Measurements from ENCODE around the gene RNF217.
"Not testable (repeated sequence)": the region's sequence is repeated elsewhere in the genome, so short reads cannot be mapped to it uniquely, and the experiment has no call there.

RNF217 gene

DNA sequence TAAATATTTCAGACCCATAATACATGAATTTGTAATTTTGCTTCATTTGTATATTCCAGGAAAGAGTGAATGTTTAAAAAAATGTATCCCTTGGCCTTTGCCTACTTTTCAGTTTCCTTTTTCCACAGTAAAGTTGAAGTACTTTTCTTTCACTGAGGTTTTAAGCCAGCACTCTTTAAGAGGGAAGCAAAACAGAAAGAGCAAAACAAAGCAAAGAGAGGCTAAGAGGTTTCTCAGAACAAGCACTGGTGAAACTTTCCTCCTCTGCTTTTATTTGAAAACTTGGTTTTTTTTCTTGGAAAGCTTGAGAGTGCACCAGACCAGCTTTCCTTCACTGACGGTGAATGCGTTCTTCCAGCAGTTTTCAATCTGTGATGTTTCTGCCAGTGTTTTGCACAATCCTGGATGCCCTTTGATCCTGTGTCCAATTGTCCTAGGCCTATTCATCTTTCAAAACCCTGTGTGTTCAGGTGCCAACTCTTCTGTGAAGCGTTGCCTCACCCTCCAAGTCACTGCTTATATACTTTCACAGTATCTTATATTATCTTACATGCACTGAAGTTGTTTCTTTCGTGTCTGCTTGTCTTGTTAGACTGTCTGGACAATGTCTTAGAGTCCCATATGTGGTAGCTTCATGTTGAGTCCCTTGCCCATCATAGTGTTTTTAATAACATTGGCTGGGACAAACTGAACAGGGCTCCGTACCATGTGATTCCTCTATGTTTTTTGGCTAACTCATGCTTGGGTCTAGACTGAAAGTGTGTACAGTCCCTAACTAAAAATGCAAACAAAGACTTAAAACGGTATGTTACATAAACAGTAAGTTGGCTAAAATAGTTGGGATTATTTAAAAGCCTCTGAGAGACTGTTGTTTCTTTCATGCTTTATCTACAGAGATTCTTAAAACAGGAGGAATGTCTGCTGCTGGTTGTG lies 1.9 kb downstream of the RNF217 start:
- DNase-seq: no peak

DNA sequence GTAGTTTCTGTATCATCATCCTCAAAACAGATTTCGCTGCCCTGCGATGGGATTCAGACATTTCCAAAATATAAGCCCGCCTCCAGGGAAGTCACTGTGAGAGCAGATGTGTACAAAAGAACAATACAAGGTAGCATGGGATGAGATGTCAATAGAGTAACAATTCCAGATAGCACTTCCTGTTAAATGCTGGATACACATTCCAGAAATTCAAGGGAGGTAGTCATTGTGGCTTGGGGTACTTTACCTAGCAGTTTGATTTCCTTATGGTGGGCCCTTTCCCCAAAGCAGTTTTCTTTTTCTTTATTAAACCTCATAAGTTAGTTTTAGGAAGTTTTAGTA lies 2.5 kb downstream of the RNF217 start:
- no peak for DNase-seq

DNA sequence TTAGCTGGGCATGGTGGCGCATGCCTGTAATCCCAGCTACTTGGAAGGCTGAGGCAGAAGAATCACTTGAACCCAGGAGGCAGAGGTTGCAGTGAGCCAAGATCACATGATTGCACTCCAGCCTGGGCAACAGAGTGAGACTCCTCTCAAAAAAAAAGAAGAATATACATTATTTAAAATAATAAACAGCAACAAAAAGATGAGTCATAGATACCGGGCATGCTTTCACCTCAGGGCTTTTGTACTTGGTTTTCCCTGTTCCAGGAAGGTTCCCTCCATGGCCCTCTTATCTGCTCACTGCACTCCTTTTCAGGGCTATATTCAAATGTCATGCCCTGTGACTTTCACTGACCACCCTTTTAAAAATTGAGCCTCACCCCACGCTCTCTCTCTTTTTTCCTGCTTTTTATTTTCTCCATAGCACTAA lies 3.2 kb downstream of the RNF217 start:
- not testable (repeated sequence) for DNase-seq

DNA sequence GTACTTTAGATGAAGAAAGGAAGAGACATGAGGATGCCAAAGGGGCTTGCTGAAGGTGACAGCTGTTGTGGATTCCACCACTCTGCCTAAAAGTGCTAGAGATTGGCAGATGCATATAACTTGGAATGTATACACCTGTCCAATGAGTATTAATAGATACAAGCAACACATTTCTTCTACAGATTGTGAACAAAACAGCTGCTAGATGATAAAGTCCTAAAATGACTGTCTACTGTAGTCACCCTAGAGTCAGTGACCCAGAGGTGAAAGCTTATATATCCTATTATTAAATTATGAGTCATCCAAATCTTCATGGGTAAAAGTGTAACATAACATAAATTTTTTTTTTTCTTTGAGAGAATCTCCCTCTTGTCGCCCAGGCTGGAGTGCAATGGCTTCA lies 5.2 kb downstream of the RNF217 start:
- no peak for DNase-seq

DNA sequence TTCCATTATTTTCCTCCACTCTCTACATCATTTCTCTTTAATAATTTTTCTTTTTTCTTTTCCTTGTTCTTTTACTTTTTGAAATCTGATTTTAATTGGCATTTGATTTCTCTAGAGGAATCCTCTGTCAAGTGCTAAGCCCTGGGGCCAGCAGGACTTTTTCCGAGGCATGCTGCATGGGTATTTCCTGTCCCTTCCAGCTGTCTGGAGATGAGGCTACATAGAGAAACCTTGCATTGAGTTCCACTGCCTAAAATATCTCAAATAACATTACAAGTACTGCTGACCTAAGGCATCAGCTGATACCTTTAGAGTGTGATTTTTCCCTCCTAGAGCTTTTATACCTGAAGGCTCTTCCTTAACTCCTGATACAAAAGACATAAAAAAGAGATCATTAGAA lies 6.2 kb downstream of the RNF217 start:
- DNase-seq: no peak

DNA sequence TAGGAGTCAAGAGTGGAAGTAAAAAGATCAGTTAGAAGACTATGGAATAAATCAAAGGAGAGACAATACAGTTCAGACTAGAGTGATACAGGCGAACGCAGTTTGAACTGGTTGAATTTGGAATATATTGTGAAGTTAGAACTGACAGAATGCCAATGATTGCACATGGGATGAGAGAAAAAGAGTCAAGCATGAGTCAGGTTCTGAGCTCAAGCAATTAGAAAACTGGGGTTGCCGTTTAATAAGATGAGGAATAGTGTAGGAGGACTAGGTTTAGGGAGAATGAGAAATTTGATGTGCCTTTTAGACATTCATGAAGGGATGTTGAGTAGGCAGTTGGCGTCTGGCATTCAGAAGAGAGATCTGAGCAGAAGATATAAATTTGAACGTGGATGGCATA lies 8.0 kb downstream of the RNF217 start:
- DNase-seq: no peak

DNA sequence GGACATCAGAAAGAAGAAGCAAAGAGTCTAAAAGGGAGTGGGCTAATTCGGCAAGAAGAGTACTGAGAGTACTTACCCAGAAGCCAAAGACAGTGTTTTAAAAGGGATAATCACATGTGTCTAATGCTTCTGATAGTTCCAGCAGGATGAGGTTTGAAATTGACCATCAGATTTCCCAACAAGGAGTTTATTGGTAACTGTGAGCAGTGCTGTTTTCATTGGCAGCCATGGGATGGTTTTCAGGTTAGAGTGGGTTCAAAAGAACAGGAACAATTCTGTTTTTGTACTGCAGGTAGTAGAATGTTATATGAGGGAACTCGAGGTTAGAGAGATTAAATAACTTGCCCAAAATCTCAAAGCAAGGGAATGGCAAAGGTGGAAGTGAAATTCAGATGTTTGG lies 8.5 kb downstream of the RNF217 start:
- no peak for DNase-seq

DNA sequence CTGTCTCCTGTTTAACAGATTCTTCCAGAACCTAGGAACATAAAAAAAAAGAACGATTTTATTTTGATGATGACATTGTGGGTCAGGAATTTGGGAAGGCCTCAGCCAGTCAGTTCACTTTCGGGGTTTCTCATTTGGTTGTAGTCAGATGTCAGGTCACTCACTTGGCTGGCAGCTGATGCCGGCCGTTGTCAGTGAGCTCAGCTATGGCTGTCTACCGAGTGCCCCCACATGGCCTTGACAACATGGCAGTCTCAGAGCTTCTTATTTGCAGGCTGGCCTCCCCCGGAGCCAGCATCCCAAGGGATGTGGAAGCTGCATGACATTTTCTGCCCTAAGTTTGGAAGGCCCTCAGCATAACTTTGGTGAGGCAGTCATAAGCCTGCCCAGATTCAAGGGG lies 11.5 kb downstream of the RNF217 start:
- no peak for DNase-seq

DNA sequence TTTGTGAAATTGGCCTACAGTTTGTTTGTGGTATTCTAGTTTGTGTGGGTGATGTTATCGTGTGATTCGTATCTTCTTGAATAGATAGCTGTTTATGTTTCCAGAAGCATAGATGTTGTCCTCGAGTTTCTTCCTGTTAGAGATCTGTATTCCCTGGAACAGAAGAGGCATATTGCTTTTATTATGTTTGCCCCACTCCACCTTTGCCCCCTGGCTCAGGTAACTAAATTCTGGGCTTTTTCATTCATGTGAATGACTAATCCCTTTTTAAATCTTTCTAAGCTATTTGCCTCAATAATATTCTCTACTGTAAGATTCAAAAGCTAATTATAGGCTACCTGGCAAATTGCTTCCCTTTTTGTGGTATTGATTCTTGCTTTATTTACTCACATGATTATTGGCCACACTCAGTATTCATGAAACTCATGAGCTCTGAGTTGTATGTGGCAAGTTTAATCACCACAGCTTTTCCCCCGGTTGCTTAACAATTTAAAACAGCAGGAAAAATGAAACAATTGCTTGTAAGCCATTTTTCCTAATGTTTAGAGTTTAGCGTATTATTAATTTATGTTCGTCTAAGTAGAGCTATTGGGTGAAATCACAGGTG lies 12.6 kb downstream of the RNF217 start:
- no peak for DNase-seq

DNA sequence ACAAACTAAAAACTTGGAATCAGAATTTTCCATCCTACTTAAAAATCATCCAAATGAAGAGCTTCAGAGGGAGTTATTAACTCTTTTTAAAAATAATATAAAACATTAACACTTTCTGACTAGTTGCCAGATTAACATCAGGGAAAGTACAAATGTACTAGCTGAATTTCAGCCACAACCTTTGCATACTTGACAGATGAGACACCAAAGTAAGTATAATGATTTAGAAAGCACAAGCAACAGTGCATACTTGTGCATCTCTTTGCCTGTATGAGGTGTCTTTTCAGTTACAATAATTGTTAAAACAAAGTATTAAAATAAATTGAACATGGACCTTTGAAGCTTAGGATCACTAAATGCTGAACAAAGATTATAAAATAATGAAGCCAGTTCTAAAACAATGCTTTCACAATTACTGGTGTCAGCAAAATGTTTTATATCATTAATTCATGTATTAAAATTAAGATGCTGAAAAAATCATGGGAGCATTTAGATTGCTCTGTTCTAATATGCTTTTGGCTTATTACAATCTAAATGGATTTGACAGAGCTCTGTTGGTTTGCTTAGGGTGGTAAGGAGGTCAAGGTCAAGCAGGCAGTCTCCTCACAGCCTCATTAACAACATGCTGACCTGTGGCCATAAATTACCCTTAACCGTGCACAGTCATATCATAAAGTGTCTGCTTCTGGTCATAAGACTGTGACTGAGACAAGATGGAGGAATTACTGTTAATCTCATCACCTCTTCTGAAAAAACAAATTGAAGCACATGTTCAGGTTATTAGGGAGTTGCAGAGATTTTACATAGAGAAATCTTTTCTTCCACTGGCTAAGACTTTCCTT lies 15.1 kb downstream of the RNF217 start:
- DNase-seq: no peak

DNA sequence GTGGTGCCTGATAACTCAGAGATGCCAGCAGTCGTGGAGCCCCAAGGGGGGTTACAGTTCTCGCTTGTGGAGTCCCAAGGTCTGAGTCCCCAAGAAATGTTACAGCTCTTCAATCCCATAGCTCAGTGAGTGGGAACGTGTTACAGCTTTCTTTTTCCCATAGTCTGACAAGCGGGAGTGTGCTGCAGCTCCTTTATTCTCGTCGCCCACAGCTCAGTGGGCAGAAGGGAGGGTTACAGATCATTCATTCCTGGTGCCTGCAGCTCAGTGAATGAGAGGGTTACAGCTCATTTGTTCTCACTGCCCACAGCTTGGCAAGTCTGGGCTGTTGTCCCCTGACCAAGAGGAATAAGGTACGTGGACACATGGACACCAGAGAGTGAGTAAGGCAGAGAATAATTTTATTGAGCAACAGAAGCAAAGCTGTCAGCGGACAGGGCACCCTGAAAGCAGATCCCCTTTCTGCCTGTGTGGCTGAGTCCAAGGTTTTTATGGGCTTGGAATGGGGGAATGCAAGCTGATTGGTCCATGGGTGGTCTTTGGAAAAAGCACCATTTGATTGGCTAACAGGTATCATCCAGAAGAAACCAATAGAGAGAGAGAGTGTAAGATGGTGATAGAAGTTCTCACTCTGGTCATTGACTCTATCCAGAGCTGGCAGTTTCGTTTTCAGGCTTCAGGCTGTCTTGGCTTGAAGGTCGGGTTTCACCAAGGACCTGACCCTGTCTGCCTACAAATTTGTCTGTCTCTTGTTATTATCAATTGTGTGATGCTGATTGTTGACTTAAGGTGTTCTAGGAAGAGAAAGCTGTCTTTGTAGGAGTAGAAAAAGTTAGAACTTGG lies 16.4 kb downstream of the RNF217 start:
- no peak for DNase-seq

DNA sequence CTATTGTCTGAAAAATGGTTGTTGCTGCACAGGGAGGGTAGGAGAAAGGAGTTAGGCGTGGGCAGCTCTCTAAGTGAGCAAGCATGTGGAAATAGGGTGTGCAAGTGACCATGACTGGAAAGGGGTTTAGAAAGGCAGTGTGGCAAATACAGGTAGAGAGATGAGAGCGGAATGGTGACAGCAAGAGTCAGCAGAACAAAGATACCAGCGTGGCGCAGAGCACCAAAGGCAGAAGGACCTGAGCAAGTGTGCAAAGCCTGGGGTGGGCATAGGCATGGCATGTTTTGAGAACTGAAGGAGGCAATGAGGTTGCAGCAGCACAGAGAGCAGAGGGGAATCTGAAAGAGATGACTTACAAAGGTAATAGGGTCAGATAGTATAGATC lies 17.0 kb downstream of the RNF217 start:
- no peak for DNase-seq

DNA sequence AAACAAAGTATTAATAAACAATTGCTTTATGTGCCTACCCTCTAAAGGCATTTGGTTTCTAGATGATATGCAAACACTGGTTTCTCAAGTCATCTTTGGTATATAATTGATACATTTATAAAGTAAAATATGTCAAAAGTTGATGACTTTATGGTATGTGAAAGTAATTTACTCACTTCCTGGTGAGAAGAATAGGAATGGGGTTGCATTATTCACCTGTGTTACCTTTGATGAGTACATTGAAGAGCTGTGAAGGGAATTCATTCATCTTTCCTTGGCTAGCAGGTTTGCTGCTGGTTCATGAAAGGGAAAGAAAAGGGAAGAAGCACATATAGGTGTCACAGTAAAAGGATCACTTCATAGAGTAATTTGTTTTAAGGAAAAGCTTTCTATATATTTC lies 20.4 kb downstream of the RNF217 start:
- no peak for DNase-seq

DNA sequence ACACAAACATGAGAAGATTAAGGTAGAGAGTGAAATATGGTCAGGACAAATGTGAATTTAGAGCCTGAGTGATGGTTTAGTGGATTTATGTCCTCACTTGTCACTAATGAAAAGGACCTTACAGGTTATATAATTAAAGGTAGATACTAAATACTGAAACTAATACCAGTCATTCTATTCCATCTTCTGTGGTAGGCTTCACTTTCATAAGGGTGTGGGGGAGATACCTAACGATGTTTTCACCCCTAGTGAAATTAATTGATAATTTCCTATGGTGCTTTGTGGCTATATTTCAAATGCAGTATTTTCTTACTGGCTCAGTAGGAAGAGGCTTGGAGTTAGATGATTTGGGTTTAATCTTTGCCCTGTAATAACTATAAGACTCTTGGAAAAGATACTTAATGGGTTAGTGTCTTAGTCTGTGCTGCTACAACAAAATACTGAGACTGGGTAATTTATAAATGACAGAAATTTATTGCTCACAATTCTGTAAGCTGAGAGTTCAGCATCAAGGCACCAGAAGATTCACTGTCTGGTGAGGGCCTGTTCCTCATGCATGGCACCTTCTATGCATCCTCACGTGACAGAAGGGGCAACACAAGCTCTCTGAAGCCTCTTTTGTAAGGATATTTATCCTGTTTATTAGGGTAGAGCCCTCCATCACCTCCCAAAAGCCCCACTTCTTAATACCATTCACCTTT lies 21.3 kb downstream of the RNF217 start:
- DNase-seq: no peak

DNA sequence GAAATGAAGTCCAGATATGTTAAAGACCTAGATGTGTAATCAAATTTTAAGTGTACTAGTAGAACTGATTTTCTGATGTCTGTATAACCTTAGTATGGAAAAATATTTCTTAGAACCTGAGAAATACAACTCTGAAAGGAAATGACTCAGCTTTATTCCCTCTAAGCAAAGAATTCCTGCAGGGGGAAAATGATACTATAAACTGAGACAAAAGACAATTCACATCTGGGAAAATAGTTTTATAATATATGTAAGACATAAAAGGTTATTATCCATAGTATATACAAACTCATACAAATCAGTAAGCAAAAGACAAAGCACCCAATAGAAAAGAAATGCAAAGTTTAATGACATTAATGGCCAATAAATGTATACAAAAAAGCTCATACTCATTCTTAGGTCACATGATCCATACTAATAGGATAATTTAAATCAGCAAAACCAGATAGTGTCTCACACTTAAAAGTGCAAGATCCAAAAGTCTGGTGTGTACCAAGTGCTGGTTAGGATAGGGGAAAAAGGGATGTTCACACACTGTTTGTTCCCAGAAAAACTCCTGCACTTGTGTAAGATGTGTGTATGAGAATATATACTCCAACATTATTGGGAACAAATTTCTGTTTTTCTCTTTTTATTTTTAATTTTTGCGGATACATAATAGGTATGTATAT lies 22.6 kb downstream of the RNF217 start:
- DNase-seq: no peak

DNA sequence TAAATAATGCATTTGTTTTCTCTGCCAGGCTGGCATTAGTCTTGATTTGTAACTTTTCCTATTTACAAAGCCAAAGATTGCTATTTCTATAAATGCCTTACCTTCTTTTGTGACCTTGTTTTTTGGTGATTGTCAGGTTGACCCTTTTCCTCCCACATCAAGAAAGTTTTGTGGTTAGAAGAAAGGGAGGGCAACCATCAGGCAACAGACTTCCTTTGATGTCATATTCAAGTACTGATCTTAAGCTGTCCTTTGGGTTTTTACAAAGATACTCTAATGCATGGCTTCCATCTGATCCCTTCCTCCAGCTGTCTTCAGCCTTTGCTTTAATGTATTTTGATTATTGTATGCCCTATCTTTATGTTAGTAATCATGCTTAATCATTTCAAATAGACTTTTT lies 23.9 kb downstream of the RNF217 start:
- no peak for DNase-seq

DNA sequence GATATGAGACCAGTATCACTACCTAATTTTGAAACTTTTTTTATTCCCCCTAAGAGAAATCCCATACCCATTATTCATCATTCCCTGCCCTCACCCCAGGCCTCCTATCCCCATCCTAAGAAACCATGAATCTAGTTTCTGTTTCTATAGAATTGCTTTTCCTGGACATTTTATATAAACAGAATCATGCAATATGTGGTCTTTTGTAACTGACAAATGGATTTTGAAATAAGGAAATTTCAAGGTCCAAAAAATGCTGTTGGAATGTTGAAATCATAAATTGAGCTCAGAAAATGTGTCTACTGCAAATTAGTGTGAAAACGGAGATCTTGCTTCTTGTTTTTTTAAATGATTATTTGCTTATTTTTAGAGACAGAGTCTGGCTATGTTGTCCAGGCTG lies 25.1 kb downstream of the RNF217 start:
- DNase-seq: no peak

DNA sequence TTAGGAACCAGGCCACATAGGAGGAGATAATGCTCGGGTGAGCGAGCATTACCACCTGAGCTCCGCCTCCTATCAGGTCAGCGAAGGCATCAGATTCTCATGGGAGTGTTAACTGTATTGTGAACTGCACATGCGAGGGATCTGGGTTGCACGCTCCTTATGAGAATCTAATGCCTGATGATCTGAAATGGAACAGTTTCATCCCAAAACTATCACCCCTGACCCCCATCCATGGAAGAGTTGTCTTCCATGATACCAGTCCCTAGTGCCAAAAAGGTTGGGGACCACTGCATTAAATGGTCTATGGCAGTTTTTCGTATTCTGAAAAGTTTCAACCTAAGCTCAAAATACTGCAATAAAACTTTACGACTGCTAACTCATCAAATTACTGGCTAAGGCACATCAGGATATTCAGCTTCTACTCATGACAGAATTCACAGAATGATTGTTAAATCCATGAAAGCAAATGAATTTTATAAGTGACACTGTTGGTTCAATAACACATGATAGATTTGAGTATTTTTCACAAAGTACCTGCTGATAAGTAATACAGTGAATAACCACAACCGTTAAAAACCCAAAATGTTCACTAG lies 25.9 kb downstream of the RNF217 start:
- no peak for DNase-seq

DNA sequence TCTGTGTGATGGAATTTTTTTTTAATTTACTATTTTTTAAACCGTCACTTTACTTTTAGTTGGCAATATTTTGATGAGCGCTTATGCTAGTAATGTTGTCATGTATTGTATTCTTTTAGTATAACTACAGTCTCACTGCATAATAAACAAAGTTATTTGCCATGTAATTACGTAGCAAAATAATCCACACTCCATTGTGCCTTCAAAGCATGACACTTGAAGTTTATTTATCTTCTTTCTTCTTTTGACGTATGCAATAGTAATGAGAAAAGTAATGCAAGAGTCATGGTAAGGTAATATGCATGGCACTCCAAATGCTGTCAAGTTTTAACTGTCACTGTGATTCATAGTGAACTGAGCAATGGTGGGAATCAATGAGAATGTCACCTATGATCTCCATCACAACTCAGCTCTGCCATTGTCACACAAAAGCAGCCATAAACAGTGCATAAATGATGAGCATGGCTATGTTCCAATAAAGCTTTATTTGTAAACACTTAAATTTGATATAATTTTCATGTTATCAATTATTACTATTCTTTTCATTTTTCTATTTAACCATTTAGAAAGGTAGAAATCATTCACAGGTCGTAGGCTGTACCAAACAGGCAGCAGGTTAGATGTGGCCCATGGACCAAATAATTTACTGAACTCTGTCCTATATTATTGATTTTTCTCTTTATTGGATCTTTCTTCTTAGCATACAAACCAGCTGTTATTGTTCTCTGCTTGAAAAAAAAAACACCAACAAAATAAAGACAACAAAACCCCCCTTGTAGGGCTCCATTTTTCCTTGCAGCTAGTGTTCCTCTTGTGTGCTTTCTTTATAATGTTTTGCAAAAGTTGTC lies 27.1 kb downstream of the RNF217 start:
- no peak for DNase-seq

DNA sequence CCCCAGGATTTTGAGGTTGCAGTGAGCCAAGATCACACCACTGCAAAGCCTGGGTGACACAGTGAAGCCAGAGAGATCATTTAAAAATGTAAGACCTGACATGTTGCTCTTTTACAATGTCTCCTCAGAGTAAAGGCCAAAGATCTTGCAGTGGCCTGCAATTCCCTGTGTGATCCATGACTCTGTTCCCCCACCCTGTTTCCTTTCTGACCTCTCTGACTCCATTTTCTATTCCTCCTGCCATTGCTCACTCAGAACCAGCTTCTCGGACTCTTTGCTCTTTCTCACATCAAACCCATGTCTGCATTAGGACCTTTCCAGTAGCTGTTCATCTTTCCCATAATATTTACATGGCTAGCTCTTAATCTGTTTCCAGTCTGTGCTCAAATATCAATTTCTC lies 28.8 kb downstream of the RNF217 start:
- DNase-seq: no peak

All from activated gamma-delta T cell treated with Interleukin-2 at 50 U/mL for 16 hours (primary cell).